ENCODE data around the gene TTLL9. TPM values are rescaled to one million over a fixed set of nuclear protein-coding genes. Genes with fewer than 3 reads are reported as not detected.
"Not testable (repeated sequence)": the region's sequence is repeated elsewhere in the genome, so short reads cannot be mapped to it uniquely, and the experiment has no call there.

TTLL9 gene
- total RNA-seq, 6 experiments from 2014 or later, result not detected

DNA sequence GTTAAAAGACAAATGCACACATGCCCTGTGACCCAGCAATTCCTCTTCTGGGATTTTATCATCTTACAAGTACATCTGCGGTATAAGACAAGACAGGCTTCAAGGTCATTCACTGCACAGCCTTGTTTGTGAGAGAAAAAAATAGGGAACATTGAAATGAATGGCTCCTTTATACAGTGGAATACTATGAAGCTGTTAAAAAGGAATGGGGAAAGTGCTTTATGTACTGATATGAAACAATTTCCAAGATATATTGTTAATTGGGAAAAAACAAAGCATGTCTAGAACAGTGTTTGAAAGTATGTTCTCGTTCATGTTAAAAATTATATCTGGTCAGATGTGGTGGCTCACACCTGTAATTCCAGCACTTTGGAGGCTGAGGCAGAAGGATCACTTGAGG lies 56.1 kb downstream of the TTLL9 start:
- DNase-seq, result no peak
- TF ChIP-seq, protein P1, sequence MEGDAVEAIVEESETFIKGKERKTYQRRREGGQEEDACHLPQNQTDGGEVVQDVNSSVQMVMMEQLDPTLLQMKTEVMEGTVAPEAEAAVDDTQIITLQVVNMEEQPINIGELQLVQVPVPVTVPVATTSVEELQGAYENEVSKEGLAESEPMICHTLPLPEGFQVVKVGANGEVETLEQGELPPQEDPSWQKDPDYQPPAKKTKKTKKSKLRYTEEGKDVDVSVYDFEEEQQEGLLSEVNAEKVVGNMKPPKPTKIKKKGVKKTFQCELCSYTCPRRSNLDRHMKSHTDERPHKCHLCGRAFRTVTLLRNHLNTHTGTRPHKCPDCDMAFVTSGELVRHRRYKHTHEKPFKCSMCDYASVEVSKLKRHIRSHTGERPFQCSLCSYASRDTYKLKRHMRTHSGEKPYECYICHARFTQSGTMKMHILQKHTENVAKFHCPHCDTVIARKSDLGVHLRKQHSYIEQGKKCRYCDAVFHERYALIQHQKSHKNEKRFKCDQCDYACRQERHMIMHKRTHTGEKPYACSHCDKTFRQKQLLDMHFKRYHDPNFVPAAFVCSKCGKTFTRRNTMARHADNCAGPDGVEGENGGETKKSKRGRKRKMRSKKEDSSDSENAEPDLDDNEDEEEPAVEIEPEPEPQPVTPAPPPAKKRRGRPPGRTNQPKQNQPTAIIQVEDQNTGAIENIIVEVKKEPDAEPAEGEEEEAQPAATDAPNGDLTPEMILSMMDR (IDR thresholded peaks at IDR 0.05), result no peak
- no peak overlapping the region for H3K27ac Mint-ChIP-seq
- H3K4me3 Mint-ChIP-seq, result no peak overlapping the region
- H3K9me3 Mint-ChIP-seq, result no peaks in the 10 kb centered on the region
- H3K27me3 Mint-ChIP-seq (ENCODE audit: insufficient read depth), result peaks cover 54% of the 10 kb centered on the region
- H3K4me1 Mint-ChIP-seq (ENCODE audit: low read depth), result no peaks in the 10 kb centered on the region
- no peaks in the 10 kb centered on the region for H3K36me3 Mint-ChIP-seq (ENCODE audit: low read depth)

DNA sequence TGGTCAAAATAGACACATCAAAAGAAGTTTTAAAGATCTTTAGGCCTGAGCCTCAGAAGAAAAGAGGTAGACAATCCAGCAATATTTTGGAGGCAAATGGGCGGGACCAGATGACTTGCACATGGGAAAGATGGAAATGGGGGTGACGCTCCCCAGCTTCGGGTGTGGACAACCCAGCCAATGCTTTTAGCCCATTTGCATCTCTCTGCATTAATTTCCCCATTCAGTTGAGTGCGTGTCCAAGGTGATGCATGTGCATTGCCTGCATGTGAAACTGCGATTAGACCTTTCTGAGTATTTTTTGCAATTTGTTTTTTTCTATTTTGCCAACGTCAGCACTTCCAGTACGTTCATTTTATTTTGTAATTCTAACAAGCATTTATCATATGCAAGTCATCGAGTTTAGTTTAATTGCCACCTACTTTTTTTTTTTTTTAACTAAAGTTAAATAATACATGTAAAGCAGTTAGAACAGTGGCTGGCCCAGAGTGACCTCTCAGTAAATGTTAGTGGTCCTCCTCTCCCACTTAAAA lies 57.3 kb downstream of the TTLL9 start:
- no peaks in the 10 kb centered on the region for H3K9me3 Mint-ChIP-seq
- H3K4me3 Mint-ChIP-seq, result no peak overlapping the region
- peaks cover 54% of the 10 kb centered on the region for H3K27me3 Mint-ChIP-seq (ENCODE audit: insufficient read depth)
- no peak for DNase-seq
- no peaks in the 10 kb centered on the region for H3K4me1 Mint-ChIP-seq (ENCODE audit: low read depth)
- TF ChIP-seq, protein P1 (IDR thresholded peaks at IDR 0.05), result no peak
- no peaks in the 10 kb centered on the region for H3K36me3 Mint-ChIP-seq (ENCODE audit: low read depth)
- H3K27ac Mint-ChIP-seq, result no peak overlapping the region

DNA sequence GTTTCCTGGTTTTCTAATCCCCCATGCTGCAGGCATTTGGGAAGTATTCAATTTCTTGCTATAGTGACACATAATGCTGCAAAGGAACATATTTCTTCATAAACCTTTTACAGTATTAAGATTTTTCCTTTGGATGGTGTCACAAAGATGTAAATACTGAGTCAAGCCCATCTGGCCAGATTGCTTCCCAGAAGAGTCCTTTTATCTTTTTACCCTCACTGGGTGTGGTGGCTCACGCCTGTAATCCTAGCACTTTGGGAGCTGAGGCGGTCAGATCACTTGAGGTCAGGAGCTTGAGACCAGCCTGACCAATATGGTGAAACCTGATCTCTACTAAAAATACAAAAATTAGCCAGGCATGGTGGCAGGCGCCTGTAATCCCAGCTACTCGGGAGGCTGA lies 59.2 kb downstream of the TTLL9 start:
- H3K27ac Mint-ChIP-seq; H3K4me3 Mint-ChIP-seq; H3K36me3 Mint-ChIP-seq (ENCODE audit: low read depth); DNase-seq; H3K4me1 Mint-ChIP-seq (ENCODE audit: low read depth); H3K9me3 Mint-ChIP-seq: not testable (repeated sequence)
- peaks cover 45% of the 10 kb centered on the region for H3K27me3 Mint-ChIP-seq (ENCODE audit: insufficient read depth)

DNA sequence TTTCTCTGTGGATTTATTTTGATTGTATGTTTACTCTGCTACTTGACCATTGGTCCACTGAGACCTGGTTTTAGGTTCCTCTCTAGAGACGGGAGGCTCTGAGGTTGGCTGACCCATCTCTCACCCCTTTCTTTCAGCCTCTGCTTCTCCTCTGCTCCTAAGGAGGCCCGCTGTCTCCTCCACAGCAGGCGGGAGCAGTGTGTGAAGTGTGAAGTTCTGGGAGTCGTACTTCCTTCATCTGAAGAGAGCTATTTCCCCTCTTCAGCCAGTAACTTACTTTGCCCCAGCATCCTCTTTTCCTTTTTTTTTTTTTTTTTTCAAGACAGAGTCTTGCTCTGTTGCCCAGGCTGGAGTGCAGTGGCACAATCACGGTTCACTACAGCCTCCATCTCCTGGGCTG lies 60.3 kb downstream of the TTLL9 start:
- no peaks in the 10 kb centered on the region for H3K36me3 Mint-ChIP-seq (ENCODE audit: low read depth)
- H3K4me1 Mint-ChIP-seq (ENCODE audit: low read depth), result no peaks in the 10 kb centered on the region
- no peak overlapping the region for H3K27ac Mint-ChIP-seq
- H3K4me3 Mint-ChIP-seq, result no peak overlapping the region
- H3K27me3 Mint-ChIP-seq (ENCODE audit: insufficient read depth), result peaks cover 42% of the 10 kb centered on the region
- TF ChIP-seq, protein P1 (IDR thresholded peaks at IDR 0.05), result no peak
- no peaks in the 10 kb centered on the region for H3K9me3 Mint-ChIP-seq
- DNase-seq, result no peak

DNA sequence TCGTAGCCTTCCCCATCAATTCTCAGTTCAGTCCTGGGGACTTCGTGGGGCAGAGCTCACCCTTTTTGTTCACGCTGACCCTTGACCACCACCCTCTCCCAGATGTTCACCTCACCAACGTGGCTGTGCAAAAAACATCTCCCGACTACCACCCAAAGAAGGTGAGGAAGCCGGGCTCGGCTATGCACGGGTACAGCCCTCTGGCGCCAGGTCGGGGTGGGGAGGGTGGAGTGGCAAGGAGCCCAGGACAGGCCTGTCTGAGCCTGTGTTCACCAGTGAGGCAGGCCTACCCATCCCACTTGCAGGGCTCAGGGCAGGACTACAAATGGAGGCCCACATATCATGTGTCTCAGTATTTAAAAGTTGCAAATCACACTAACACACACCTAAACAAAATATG lies 63.3 kb downstream of the TTLL9 start:
- Mint-ChIP-seq H3K4me3 (no peak overlapping the region), H3K27ac (no peak overlapping the region), H3K4me1 (ENCODE audit: low read depth) (no peaks in the 10 kb centered on the region), H3K27me3 (ENCODE audit: insufficient read depth) (peaks cover 34% of the 10 kb centered on the region), H3K9me3 (no peaks in the 10 kb centered on the region), H3K36me3 (ENCODE audit: low read depth) (no peaks in the 10 kb centered on the region)
- no peak for DNase-seq
- TF ChIP-seq, protein P1 (IDR thresholded peaks at IDR 0.05), result no peak

DNA sequence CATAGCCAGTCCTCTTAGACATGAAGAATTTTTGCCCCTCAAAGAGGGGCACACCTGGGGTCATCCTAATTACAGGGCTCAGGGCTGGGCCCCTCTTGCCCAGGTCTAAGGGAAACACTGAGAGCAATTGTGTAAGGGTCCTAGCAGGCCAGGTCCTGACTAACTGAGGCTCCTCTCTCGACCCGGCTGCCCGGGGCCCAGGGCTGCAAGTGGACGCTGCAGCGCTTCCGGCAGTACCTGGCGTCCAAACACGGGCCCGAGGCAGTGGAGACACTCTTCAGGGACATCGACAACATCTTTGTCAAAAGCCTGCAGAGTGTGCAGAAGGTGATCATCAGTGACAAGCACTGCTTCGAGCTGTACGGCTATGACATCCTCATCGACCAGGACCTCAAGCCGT lies 64.1 kb downstream of the TTLL9 start:
- Mint-ChIP-seq H3K9me3 (no peaks in the 10 kb centered on the region), H3K27ac (no peak overlapping the region), H3K27me3 (ENCODE audit: insufficient read depth) (peaks cover 32% of the 10 kb centered on the region), H3K4me3 (no peak overlapping the region), H3K36me3 (ENCODE audit: low read depth) (no peaks in the 10 kb centered on the region), H3K4me1 (ENCODE audit: low read depth) (no peaks in the 10 kb centered on the region)
- no peak for DNase-seq
- TF ChIP-seq, protein P1 (IDR thresholded peaks at IDR 0.05), result no peak
